HG03196 (cell line): ENCODE data around the gene NACC1.

ENCODE experiments used
- ATAC-seq: cut with Tn5 transposase; IDR thresholded peaks from one replicate; pipeline ENCODE4 v1.9.1; 2021; ENCODE audit not compliant: unreplicated experiment

The NACC1 gene

GRCh38 chr19:13087795-13088537, 30.1 kb upstream of the NACC1 start:
- no peak for ATAC-seq

DNA sequence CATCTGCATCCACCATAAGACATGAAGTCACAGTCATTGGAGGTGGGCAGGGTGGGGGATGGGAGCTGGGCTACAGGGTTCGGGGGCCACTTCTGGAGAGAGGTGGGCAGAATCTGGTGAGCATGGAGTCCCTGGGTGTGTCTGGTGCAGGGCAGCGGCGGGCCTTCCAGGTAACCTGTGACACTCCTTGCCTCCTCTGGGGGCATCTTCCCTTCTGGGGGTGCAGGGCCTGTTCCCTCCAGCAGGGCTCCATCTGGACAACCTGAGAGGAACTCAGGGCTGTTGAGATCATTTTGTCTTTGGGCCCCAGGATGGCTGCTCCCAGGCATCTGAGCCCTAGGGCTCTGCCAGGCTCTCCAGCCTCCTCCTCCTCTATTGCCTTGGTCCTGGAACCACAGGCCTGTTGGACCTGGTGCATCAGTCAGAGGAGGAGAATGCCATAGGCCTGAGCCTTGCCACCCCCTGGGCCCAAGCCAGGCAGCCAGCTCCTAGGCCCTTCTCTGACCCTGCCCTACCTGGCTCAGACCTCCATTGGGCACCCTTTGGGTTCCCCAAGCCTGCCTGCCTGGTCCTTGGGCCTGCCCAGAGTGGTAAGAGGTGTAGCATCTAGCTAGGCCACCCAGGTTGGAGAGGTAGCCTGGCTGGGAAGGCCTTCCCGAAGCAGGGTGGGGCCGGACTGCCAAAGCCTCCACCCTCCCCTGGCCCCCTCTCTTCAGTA, 28.8 kb upstream of the NACC1 start:
- no peak for ATAC-seq

DNA sequence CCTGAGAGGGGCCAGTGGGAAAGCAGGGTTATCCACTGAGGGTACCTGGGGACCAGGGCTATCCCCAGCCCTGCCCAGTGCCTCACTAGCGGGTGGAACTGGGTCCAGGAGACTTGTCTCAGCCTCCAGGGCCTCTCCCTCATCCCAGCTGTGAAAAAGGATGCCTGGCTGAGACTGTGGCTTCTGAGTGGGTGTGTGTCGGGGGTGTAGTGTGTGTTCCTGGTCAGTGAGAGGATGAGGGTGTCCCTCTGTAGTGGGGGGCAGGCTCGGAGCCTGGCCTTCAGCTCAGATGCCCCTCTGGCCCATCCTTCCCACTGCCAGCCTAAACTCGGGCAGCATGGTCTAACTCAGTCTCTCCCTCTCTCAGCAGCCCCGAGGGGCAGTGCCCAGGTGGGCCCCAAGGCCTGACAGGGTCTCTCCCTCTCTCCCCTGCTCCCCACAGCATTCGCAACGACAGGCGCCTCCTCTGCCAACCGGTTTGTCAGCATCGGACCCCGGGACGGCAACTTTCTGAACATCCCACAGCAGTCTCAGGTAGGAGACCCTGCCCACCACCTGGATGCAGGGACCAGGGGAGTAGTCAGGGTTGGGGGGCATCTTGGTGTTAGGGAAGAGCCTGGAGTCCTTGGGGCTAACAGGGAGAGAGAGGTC, 28.1 kb upstream of the NACC1 start:
- ATAC-seq, result no peak

DNA sequence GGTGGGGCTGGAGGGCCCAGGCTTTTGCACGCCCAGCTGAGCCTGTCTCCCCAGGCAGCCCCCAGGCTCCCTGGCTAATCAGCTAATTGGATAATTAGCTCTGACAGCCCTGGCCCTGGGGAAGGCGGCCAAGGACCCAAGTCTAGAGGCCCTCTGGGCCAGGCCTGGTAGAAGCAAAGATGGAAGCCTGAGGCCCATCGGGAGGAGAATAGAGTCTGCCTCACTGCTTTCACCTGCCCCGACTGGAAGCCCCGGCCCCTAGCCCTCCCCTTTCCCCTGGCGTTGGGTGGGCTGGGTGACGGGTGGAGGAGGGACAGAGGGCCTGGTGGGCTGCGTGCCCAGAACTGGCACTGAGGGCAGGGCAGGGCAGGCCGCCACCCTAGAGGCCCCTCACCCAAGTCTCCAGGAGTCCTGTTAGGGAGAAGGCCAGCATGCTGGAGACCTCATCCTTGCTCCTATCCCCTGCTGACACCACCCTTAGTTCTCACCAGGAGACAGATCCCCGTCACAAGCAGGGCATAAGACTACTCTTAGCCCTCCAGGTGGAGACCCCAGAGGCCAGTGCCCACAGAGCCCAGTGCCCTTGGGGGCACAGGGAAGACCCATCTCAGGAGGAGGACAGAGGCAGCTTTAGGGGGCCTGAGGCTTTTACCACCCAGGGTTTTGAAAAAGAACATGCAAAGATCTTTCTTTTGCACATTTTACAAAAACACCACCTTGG, 27.4 kb upstream of the NACC1 start:
- ATAC-seq, result no peak

GRCh38 chr19:13091400-13092157, 26.5 kb upstream of the NACC1 start:
- no peak for ATAC-seq

GRCh38 chr19:13092158-13092543, 25.9 kb upstream of the NACC1 start:
- no peak for ATAC-seq

- ATAC-seq, result no peak
Observed at GRCh38 chr19:13092606-13093235, 25.3 kb upstream of the NACC1 start.

- ATAC-seq, result no peak
Observed at GRCh38 chr19:13093407-13094105, 24.5 kb upstream of the NACC1 start.

DNA sequence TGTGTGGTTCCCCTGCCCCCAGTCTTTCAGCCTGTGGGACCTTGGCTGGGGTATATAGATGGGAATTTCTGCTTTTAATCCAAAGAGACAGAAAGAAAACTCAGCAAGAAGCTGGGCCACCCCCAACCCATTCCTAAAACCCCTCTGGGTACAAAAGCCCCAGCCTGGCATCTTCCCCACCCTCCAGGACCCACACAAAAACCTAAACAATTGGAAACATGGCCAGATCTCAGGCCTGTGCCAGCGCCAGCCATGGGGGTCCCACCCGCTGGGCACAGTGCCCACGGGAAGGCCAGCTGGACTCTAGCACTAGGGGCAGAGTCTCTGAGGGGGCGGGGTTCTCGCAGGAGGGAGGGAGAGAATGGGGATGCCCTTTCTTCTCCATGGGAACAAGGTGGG, 24.0 kb upstream of the NACC1 start:
- ATAC-seq, result no peak

- ATAC-seq, result no peak
Observed at GRCh38 chr19:13094771-13095392, 23.2 kb upstream of the NACC1 start.

DNA sequence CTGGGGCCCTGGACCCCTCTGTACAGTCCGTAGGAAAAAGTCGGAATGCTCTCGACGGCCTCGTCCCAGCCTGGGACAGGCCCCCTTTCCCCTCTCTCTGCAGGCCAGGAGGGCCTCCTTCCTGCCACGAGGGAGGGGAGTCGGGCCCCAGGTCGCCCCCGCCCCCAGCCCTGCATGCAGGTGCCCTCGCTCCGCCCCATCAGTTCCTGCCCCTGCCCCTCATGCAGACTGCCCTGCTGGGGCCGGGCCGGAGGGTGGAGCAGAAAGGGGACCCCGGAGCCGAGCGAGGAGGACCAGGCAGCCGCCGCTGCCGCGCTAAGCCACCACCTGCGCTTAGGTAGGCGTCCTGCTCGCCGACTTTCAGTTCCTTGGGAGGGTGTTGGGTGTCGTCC, 22.7 kb upstream of the NACC1 start:
- ATAC-seq, result no peak

- ATAC-seq, result no peak
Observed at GRCh38 chr19:13095934-13096927, 21.8 kb upstream of the NACC1 start.

- ATAC-seq, result no peak
Observed at GRCh38 chr19:13097033-13097462, 21.0 kb upstream of the NACC1 start.

DNA sequence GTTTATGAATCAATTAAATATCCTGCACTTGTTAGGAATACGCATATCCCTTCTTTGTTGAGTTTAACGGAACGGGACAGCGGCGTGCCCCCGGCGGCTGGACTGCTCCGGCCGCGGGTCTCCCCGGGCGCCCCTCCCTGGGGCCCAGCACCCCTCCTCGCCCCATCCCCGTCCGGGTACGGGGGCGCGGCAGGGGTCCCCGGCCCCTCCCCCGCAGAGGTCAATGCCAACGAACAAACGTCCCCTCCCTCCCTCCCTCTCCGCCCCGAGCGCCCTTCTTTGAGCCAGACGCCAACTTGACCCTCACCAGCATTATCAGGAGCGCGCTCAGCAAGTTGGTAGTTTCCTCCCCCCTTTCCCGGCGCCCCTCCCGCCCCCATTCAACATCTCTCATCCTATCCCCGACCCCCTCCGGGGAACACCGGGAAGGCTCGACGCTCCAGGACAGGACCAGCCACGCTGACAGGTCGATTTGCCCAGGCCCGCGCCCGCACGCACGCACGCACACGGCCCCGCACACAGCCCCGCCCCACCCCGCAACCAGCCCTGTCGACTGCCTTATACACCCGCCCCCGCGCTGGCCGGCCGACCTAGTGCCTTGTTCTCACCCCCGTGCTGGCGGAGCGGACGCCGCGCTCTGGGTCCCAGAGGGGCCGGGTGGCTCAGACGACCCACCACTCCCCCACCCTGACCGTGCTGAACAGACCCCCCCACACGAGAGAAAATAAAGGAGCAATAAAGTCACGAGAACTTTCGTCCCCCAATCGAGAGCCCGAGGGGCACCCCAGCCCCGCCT, 20.4 kb upstream of the NACC1 start:
- ATAC-seq, result no peak

GRCh38 chr19:13098277-13099072, 19.6 kb upstream of the NACC1 start:
- ATAC-seq, result no peak
